ENCODE measurements around the gene LMNTD2.
"Not testable (repeated sequence)": the region's sequence is repeated elsewhere in the genome, so short reads cannot be mapped to it uniquely, and the experiment has no call there.

LMNTD2 gene

GRCh38 chr11:521177-521688 is 39.3 kb downstream of the LMNTD2 start:
- TF ChIP-seq POLR2AphosphoS5 (IDR thresholded peaks at IDR 0.05; ENCODE audit: low read depth), result no peak
- TF ChIP-seq GABPA (IDR thresholded peaks at IDR 0.05; ENCODE audit: low read depth), result no peak
- no peak for TF ChIP-seq CTCF (IDR thresholded peaks at IDR 0.05; ENCODE audit: insufficient read depth, low read length)
- no peak for TF ChIP-seq REST (IDR thresholded peaks at IDR 0.05; ENCODE audit: insufficient replicate concordance, low read depth)
- TF ChIP-seq SPI1 (IDR thresholded peaks at IDR 0.05; ENCODE audit: borderline replicate concordance, low read depth), result no peak
- Histone ChIP-seq H3K4me3 (replicated peaks; ENCODE audit: insufficient read depth, low read length) (no peak overlapping the region), H3K27ac (replicated peaks) (no peak overlapping the region), H3K27me3 (ENCODE audit: insufficient read depth, poor library complexity, severe bottlenecking) (no peaks in the 10 kb centered on the region)
- no peak for DNase-seq (ENCODE audit: low read depth in 1 of 2, low spot score in 1 of 2)

- no peak for DNase-seq (ENCODE audit: low read depth in 1 of 2, low spot score in 1 of 2)
- no peak for TF ChIP-seq CTCF (IDR thresholded peaks at IDR 0.05; ENCODE audit: insufficient read depth, low read length)
- no peak for TF ChIP-seq REST (IDR thresholded peaks at IDR 0.05; ENCODE audit: insufficient replicate concordance, low read depth)
- no peak for TF ChIP-seq SPI1 (IDR thresholded peaks at IDR 0.05; ENCODE audit: borderline replicate concordance, low read depth)
- TF ChIP-seq POLR2AphosphoS5 (IDR thresholded peaks at IDR 0.05; ENCODE audit: low read depth), result no peak
- no peak for TF ChIP-seq GABPA (IDR thresholded peaks at IDR 0.05; ENCODE audit: low read depth)
- Histone ChIP-seq H3K4me3 (replicated peaks; ENCODE audit: insufficient read depth, low read length) (no peak overlapping the region), H3K27me3 (ENCODE audit: insufficient read depth, poor library complexity, severe bottlenecking) (no peaks in the 10 kb centered on the region), H3K27ac (replicated peaks) (no peak overlapping the region)
These were observed 39.9 kb downstream of the LMNTD2 start for GRCh38 chr11:520428-521176.

GRCh38 chr11:518463-519202 is 41.9 kb downstream of the LMNTD2 start:
- TF ChIP-seq SPI1 (IDR thresholded peaks at IDR 0.05; ENCODE audit: borderline replicate concordance, low read depth), result peak; percentile 12; the same call in 1 of the 2 replicates
- TF ChIP-seq GABPA (IDR thresholded peaks at IDR 0.05; ENCODE audit: low read depth), result 0 out of 2 replicates have a peak, but pooled peaks have one; percentile 21
- TF ChIP-seq POLR2AphosphoS5 (IDR thresholded peaks at IDR 0.05; ENCODE audit: low read depth), result no peak
- TF ChIP-seq CTCF (IDR thresholded peaks at IDR 0.05; ENCODE audit: insufficient read depth, low read length), result peak; percentile 68
- TF ChIP-seq REST (IDR thresholded peaks at IDR 0.05; ENCODE audit: insufficient replicate concordance, low read depth), result no peak
- peak; percentile 83 to 90 for DNase-seq (ENCODE audit: low read depth in 1 of 2, low spot score in 1 of 2)
- H3K4me3 ChIP-seq (replicated peaks; ENCODE audit: insufficient read depth, low read length), result no peak overlapping the region
- H3K27me3 ChIP-seq (ENCODE audit: insufficient read depth, poor library complexity, severe bottlenecking), result no peaks in the 10 kb centered on the region
- H3K27ac ChIP-seq (replicated peaks), result peak overlapping the region; percentile 39; the same call in 1 of the 2 replicates

- not testable (repeated sequence) for H3K27me3 ChIP-seq (ENCODE audit: insufficient read depth, poor library complexity, severe bottlenecking); DNase-seq (ENCODE audit: low read depth in 1 of 2, low spot score in 1 of 2); H3K27ac ChIP-seq (replicated peaks); H3K4me3 ChIP-seq (replicated peaks; ENCODE audit: insufficient read depth, low read length)
These were observed 43.4 kb downstream of the LMNTD2 start for GRCh38 chr11:516918-517685.
